ENCODE data around the gene SMG6. TPM values are rescaled to one million over a fixed set of nuclear protein-coding genes. Genes with fewer than 3 reads are reported as not detected.

Gene SMG6
- total and polyA plus RNA-seq, 2 of the 13 experiments (the other 11 are each of a cell fraction or from before 2014, with no cell fraction given) = 4.6 to 14.6 TPM

DNA sequence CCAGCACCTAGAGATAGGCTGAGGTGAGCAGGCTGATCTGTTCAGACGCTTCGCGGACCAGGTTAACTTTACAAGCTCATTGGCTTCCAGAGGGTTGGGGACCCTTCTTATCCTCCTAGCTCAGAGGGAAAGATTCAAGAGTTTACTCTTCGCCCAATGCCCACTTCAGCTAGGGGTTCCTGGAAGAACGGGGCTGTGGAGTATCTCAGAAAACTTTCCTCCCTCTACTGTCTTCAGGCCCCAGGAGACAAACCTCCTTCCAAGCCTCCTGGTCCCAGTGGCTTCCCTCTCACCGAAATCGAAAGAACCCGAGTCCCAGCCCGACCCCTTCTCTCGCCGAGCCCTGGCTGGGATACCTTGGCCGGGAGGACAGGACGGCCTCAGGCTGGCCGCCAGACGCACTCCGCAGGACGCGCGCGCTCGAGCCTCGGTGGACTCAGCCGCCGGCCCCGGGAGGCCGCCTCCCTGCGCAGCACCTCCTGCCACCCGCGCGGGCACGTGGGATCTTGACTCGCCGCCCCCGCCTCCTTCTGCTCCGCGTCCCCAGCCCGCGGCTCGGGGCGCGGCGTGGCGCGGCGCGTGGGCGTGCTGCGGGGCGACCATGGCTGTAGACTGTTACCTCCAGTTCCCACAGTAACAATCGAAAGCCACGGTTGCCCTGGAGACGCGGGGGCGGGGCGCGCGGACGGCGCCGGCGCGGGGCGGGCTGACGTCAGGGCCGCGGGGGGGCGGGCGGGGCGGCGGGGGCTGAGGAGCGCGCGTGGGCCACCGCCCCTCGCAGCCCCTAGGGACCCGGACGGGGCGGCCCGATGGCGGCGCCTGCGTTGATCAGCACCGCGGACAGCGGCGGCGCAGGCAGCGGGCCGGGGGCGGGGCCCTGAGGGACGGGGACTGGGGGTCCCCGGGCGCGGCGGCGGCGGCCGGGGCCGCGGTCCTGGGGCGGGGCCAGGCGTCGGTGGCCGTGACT, 254.0 kb downstream of the SMG6 start (continued):
- no peak for TF ChIP-seq ZMAT5 (CRISPR knock-in tag; IDR thresholded peaks at IDR 0.05; ENCODE audit: borderline replicate concordance, low read depth)
- TF ChIP-seq RARG (CRISPR knock-in tag; IDR thresholded peaks at IDR 0.05; ENCODE audit: low read depth) = no peak
- 0 out of 2 replicates have a peak, but pooled peaks have one; percentile 21 for TF ChIP-seq ISL2 (CRISPR knock-in tag; IDR thresholded peaks at IDR 0.05)
- TF ChIP-seq ZNF451 (CRISPR knock-in tag; IDR thresholded peaks at IDR 0.05) = no peak
- no peak for TF ChIP-seq ZNF572 (CRISPR knock-in tag; IDR thresholded peaks at IDR 0.05)
- TF ChIP-seq REL (CRISPR knock-in tag; conservative IDR thresholded peaks at IDR 0.05) = no peak
- TF ChIP-seq ZBTB39 (CRISPR knock-in tag; IDR thresholded peaks at IDR 0.05) = no peak
- no peak for TF ChIP-seq SIX1 (CRISPR knock-in tag; IDR thresholded peaks at IDR 0.05; ENCODE audit: borderline replicate concordance)
- TF ChIP-seq SMAD3 (CRISPR knock-in tag; IDR thresholded peaks at IDR 0.05) = no peak
- TF ChIP-seq KDM2A (CRISPR knock-in tag; IDR thresholded peaks at IDR 0.05; ENCODE audit: borderline replicate concordance, low read depth) = 0 out of 2 replicates have a peak, but pooled peaks have one; percentile 1
- TF ChIP-seq NAIF1 (CRISPR knock-in tag; IDR thresholded peaks at IDR 0.05; ENCODE audit: borderline replicate concordance) = no peak
- no peak for TF ChIP-seq AHDC1 (CRISPR knock-in tag; IDR thresholded peaks at IDR 0.05; ENCODE audit: borderline replicate concordance)
- TF ChIP-seq FLYWCH1 (CRISPR knock-in tag; IDR thresholded peaks at IDR 0.05) = no peak
- no peak; the same call in 1 of the 2 replicates for TF ChIP-seq HOXA5 (CRISPR knock-in tag; IDR thresholded peaks at IDR 0.05)
- no peak for TF ChIP-seq ARID2 (CRISPR knock-in tag; IDR thresholded peaks at IDR 0.05; ENCODE audit: borderline replicate concordance)
- TF ChIP-seq, protein P1, sequence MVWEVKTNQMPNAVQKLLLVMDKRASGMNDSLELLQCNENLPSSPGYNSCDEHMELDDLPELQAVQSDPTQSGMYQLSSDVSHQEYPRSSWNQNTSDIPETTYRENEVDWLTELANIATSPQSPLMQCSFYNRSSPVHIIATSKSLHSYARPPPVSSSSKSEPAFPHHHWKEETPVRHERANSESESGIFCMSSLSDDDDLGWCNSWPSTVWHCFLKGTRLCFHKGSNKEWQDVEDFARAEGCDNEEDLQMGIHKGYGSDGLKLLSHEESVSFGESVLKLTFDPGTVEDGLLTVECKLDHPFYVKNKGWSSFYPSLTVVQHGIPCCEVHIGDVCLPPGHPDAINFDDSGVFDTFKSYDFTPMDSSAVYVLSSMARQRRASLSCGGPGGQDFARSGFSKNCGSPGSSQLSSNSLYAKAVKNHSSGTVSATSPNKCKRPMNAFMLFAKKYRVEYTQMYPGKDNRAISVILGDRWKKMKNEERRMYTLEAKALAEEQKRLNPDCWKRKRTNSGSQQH (CRISPR knock-in tag; IDR thresholded peaks at IDR 0.05; ENCODE audit: low read depth) = peak; percentile 82; the same call in 1 of the 2 replicates
- TF ChIP-seq HOXA9 (CRISPR knock-in tag; IDR thresholded peaks at IDR 0.05; ENCODE audit: borderline replicate concordance) = peak; percentile 21; the same call in 1 of the 2 replicates

All from HepG2 (cell line).